H1 (cell line): ENCODE measurements around the gene EPHA8. TPM values are rescaled to one million over a fixed set of nuclear protein-coding genes. Genes with fewer than 3 reads are reported as not detected.

ENCODE experiments used
- BRCA1 ChIP-seq: IDR thresholded peaks from 2 replicates; pipeline ENCODE4 v1.6.1; 2012; ENCODE audit warnings: low read depth, low read length, improper control_type of control experiment
- CBX5 ChIP-seq: fragments of 300-800, 300-1000 bp; sonication (generic); IDR thresholded peaks from 2 replicates; pipeline ENCODE4 v1.7.1; 2016; ENCODE audit warnings: antibody characterized with exemption, low read length, low read depth
- KDM1A ChIP-seq: fragments of 200-600, 300-600 bp; sonication (generic); IDR thresholded peaks from 2 replicates; pipeline ENCODE4 v1.7.1; 2016; ENCODE audit warnings: mild to moderate bottlenecking, low read length, borderline replicate concordance
- NANOG ChIP-seq: IDR thresholded peaks from 2 replicates; pipeline ENCODE4 v1.6.1; 2011; ENCODE audit warnings: low read length, low read depth, mild to moderate bottlenecking, inconsistent platforms; ENCODE audit not compliant: insufficient read depth, poor library complexity, severe bottlenecking
- RNF2 ChIP-seq: fragments of 200-900, 300-1000 bp; sonication (generic); IDR thresholded peaks from 2 replicates; pipeline ENCODE4 v1.7.1; 2016; ENCODE audit warnings: borderline replicate concordance, low read depth, mild to moderate bottlenecking, antibody characterized with exemption, low read length; ENCODE audit not compliant: poor library complexity, severe bottlenecking; ENCODE audit errors: missing control alignments
- SIX5 ChIP-seq: IDR thresholded peaks from 2 replicates; pipeline ENCODE4 v1.6.1; 2011; ENCODE audit warnings: mild to moderate bottlenecking, low read depth, low read length
- polyA plus RNA-seq, 7 experiments: library from polyadenylated mRNA; depleted of rRNA in 3 of 7; stranded (reverse) in 5 of 7; unstranded in 2 of 7; fragments of >200 nt in 5 of 7; fragments of 200-250 nt in 2 of 7; gene quantifications; 1 replicate in 5 of 7; 2 replicates in 1 of 7; 4 replicates in 1 of 7; pipeline versions ENCODE4 v1.2.1 to v1.2.3, GENCODE V29; 2011 to 2013; ENCODE audit warnings: missing spikeins in 2 of 7, mixed read lengths in 2 of 7
- total RNA-seq: library from RNA; stranded (reverse); fragmentation: NEBNext Ultra II Directional; extraction: Animal tissue kit (Norgen Biotek cat#: 25700); gene quantifications from 2 replicates; pipeline ENCODE4 v1.2.1, GENCODE V29; 2021

The EPHA8 gene
- total and polyA plus RNA-seq, 2 of the 8 experiments (the other 6 are each of a cell fraction or from before 2014, with no cell fraction given) = 4.0 to 8.4 TPM

- TF ChIP-seq BRCA1 = no peak
- no peak for TF ChIP-seq KDM1A
- no peak for TF ChIP-seq RNF2
- no peak for TF ChIP-seq CBX5
- no peak for TF ChIP-seq NANOG
- TF ChIP-seq SIX5 = no peak
- TF ChIP-seq, all 59 proteins: peak for 0
Measured at GRCh38 chr1:22619798-22620197, 56.5 kb downstream of the EPHA8 start (continued).
